Skin of body (tissue), 2 donors: Measurements from ENCODE around the gene CACNA1C. TPM values are rescaled to one million over a fixed set of nuclear protein-coding genes. Genes with fewer than 3 reads are reported as not detected.
A peak's percentile ranks its signal among the peaks of the same experiment; 100 is the strongest.

Experiments
- DNase-seq: peaks from one replicate; lab custom pipeline; 2025; lab: John Stamatoyannopoulos, UW
- total RNA-seq: library from RNA; depleted of rRNA; stranded (reverse); fragments of >200 nt; gene quantifications from one replicate; pipeline ENCODE4 v1.2.3, GENCODE V29; 2014

Gene CACNA1C
- total RNA-seq, 1 donor from 2014 or later = 4.3 TPM

GRCh38 chr12:2034633-2035430 lies 18.0 kb upstream of the CACNA1C start:
- peak; percentile 15 for DNase-seq

- no peak for DNase-seq
These were observed 17.2 kb upstream of the CACNA1C start for GRCh38 chr12:2035431-2036055.

GRCh38 chr12:2039034-2039433 lies 13.8 kb upstream of the CACNA1C start:
- DNase-seq = no peak

- peak; percentile 53 for DNase-seq
These were observed 9.7 kb upstream of the CACNA1C start for GRCh38 chr12:2043054-2043453.

GRCh38 chr12:2044165-2044564 lies 8.6 kb upstream of the CACNA1C start:
- DNase-seq = no peak

GRCh38 chr12:2046957-2047356 lies 5.8 kb upstream of the CACNA1C start:
- DNase-seq = no peak

GRCh38 chr12:2047752-2048151 lies 5.0 kb upstream of the CACNA1C start:
- no peak for DNase-seq

- DNase-seq = no peak
These were observed 2.9 kb upstream of the CACNA1C start for GRCh38 chr12:2049604-2050540.

- DNase-seq = no peak
These were observed 826 bp upstream of the CACNA1C start for GRCh38 chr12:2051700-2052621.

- DNase-seq = peak; percentile 5
These were observed 904 bp downstream of the CACNA1C start for GRCh38 chr12:2053691-2054090.

GRCh38 chr12:2054091-2055018 lies 1.6 kb downstream of the CACNA1C start:
- DNase-seq = peak; percentile 1

- DNase-seq = no peak
These were observed 4.4 kb downstream of the CACNA1C start for GRCh38 chr12:2057041-2057794.

- no peak for DNase-seq
These were observed 5.1 kb downstream of the CACNA1C start for GRCh38 chr12:2057795-2058408.

- no peak for DNase-seq
These were observed 6.0 kb downstream of the CACNA1C start for GRCh38 chr12:2058837-2059236.

GRCh38 chr12:2061402-2061801 lies 8.6 kb downstream of the CACNA1C start:
- no peak for DNase-seq

GRCh38 chr12:2064071-2064507 lies 11.3 kb downstream of the CACNA1C start:
- DNase-seq = no peak

- no peak for DNase-seq
These were observed 15.9 kb downstream of the CACNA1C start for GRCh38 chr12:2068653-2069052.

- no peak for DNase-seq
These were observed 17.8 kb downstream of the CACNA1C start for GRCh38 chr12:2070440-2071045.
